ENCODE results near the gene KLHL33.
A peak's percentile ranks its signal among the peaks of the same experiment; 100 is the strongest.

The KLHL33 gene

DNA sequence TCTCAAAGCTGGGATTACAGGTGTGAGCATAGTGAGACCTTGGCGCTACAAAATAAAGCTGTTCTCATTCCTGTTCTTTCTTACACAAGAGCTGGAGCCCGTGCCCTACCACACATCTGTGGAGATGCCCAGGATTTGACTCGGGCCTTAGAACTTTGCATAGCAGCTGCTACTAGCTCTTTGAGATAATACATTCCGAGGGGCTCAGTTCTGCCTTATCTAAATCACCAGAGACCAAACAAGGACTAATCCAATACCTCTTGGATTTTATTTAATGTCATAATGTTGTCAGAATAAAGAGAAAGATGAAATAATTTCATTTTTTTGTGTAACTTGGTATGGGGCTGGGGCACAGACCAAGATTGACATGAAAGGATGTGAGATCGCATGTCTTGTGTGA lies 40.8 kb upstream of the KLHL33 start:
- Histone ChIP-seq H2BK12ac (ENCODE audit: low read length in 2 of 2) (no peak overlapping the region), H3K9ac (ENCODE audit: low read length) (no peak overlapping the region), H2BK120ac (ENCODE audit: low read depth, low read length) (no peak overlapping the region), H3K4me1 (ENCODE audit: control insufficient read depth, insufficient read depth, low read depth, low read length) (no peaks in the 10 kb centered on the region), H4K91ac (ENCODE audit: low read length) (no peak overlapping the region), H3K14ac (ENCODE audit: low read length in 2 of 2) (no peak overlapping the region), H2AFZ (ENCODE audit: low read depth, low read length) (no peak overlapping the region), H3K23ac (ENCODE audit: low read length in 2 of 2) (no peak overlapping the region), H2AK5ac (ENCODE audit: low read length, severe bottlenecking) (no peak overlapping the region), H3K27me3 (ENCODE audit: control insufficient read depth in 1 of 2, insufficient read depth in 1 of 2, low read length in 2 of 2) (no peaks in the 10 kb centered on the region), H4K8ac (ENCODE audit: low read length) (no peak overlapping the region), H3K4me2 (ENCODE audit: low read length, poor library complexity, severe bottlenecking) (no peak overlapping the region), H3K9me3 (ENCODE audit: control insufficient read depth, low read length) (no peaks in the 10 kb centered on the region), H3K79me1 (replicated peaks; ENCODE audit: low read length, poor library complexity, severe bottlenecking) (peaks cover 21% of the 10 kb centered on the region), H2BK5ac (ENCODE audit: low read depth, low read length, poor library complexity, severe bottlenecking) (no peak overlapping the region), H2BK15ac (ENCODE audit: low read depth, poor library complexity, severe bottlenecking) (no peak overlapping the region), H3K27ac (ENCODE audit: low read length, poor library complexity, severe bottlenecking) (no peak overlapping the region), H3K4me3 (ENCODE audit: insufficient read depth in 1 of 2, low read depth in 1 of 2, low read length in 2 of 2) (no peak overlapping the region), H3K18ac (ENCODE audit: low read depth in 1 of 2, low read length in 2 of 2) (no peak overlapping the region), H3K4ac (ENCODE audit: low read depth in 1 of 2, low read length in 2 of 2) (no peak overlapping the region), H3K36me3 (ENCODE audit: control insufficient read depth in 1 of 2, insufficient read depth in 2 of 2, low read depth in 1 of 2, low read length in 2 of 2) (peaks cover 34 to 76% of the 10 kb centered on the region in 2 experiments)
- DNase-seq: no peak
- 90% methylated on average over 4 of the region's 5 CpGs for WGBS

DNA sequence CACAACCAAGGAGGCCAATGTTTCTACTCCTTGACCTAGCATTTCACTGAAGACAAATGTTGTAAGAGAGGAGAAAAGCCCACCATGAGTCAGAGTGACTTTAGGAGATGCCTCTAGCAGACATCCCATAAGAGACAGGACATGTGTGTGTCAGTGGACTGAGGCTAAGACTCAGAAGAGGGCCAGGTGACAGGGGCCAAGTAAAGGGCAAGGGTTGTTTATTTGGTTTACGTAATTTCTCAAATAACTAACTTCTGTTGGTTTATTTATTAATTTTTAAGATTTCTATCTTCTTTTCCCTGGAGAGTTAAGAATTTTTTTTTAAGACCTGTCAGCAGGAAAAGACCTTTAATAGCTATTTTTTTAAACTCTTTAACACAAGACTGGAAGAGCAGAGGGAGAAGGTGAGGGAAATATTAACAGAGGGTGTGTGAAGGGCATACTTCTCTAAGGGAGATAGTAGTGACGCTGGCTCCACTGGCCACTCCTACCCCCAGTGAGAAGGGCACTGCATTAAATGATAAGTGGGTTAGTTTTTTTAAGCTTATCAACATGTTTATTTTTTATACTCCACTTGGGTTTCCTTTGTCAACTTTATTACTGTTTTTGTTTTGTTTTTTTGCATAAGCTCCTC lies 36.7 kb upstream of the KLHL33 start:
- no peak overlapping the region for H2BK120ac ChIP-seq (ENCODE audit: low read depth, low read length)
- no peak for DNase-seq
- no peak overlapping the region for H3K4ac ChIP-seq (ENCODE audit: low read depth in 1 of 2, low read length in 2 of 2)
- H3K27me3 ChIP-seq (ENCODE audit: control insufficient read depth in 1 of 2, insufficient read depth in 1 of 2, low read length in 2 of 2): no peaks in the 10 kb centered on the region
- H3K27ac ChIP-seq (ENCODE audit: low read length, poor library complexity, severe bottlenecking): no peak overlapping the region
- no peak overlapping the region for H4K8ac ChIP-seq (ENCODE audit: low read length)
- H3K14ac ChIP-seq (ENCODE audit: low read length in 2 of 2): no peak overlapping the region
- H3K79me1 ChIP-seq (replicated peaks; ENCODE audit: low read length, poor library complexity, severe bottlenecking): peaks cover 22% of the 10 kb centered on the region
- H4K91ac ChIP-seq (ENCODE audit: low read length): no peak overlapping the region
- no peak overlapping the region for H2BK5ac ChIP-seq (ENCODE audit: low read depth, low read length, poor library complexity, severe bottlenecking)
- no peak overlapping the region for H3K4me2 ChIP-seq (ENCODE audit: low read length, poor library complexity, severe bottlenecking)
- no peak overlapping the region for H3K4me3 ChIP-seq (ENCODE audit: insufficient read depth in 1 of 2, low read depth in 1 of 2, low read length in 2 of 2)
- H2BK15ac ChIP-seq (ENCODE audit: low read depth, poor library complexity, severe bottlenecking): no peak overlapping the region
- H3K9ac ChIP-seq (ENCODE audit: low read length): no peak overlapping the region
- no peak overlapping the region for H3K23ac ChIP-seq (ENCODE audit: low read length in 2 of 2)
- H3K18ac ChIP-seq (ENCODE audit: low read depth in 1 of 2, low read length in 2 of 2): no peak overlapping the region
- H3K9me3 ChIP-seq (ENCODE audit: control insufficient read depth, low read length): no peaks in the 10 kb centered on the region
- H3K4me1 ChIP-seq (ENCODE audit: control insufficient read depth, insufficient read depth, low read depth, low read length): peaks cover 5% of the 10 kb centered on the region
- H3K36me3 ChIP-seq (ENCODE audit: control insufficient read depth in 1 of 2, insufficient read depth in 2 of 2, low read depth in 1 of 2, low read length in 2 of 2): peaks cover 31 to 57% of the 10 kb centered on the region in 2 experiments
- H2BK12ac ChIP-seq (ENCODE audit: low read length in 2 of 2): no peak overlapping the region
- WGBS: 100% methylated on average over 1 of the region's 2 CpGs
- no peak overlapping the region for H2AK5ac ChIP-seq (ENCODE audit: low read length, severe bottlenecking)
- H2AFZ ChIP-seq (ENCODE audit: low read depth, low read length): no peak overlapping the region

DNA sequence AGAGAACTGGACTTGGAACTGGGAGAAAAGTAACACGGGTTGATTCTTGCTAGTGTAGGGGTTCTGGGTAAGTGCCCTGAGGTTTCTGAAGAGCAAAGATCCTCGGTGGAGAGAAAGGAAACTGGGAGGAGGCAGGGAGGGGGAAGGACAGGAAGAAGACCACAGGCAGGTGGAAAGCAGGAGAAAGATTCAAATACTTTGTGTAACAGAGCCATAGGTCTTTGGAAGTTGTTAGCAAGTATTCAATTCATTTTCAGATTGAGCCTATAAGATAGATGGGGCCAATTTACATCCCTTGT lies 34.6 kb upstream of the KLHL33 start:
- H3K27me3 ChIP-seq (ENCODE audit: control insufficient read depth in 1 of 2, insufficient read depth in 1 of 2, low read length in 2 of 2): no peaks in the 10 kb centered on the region
- no peak overlapping the region for H4K8ac ChIP-seq (ENCODE audit: low read length)
- H3K18ac ChIP-seq (ENCODE audit: low read depth in 1 of 2, low read length in 2 of 2): no peak overlapping the region
- no peak overlapping the region for H3K14ac ChIP-seq (ENCODE audit: low read length in 2 of 2)
- H3K23ac ChIP-seq (ENCODE audit: low read length in 2 of 2): no peak overlapping the region
- no peak overlapping the region for H2BK5ac ChIP-seq (ENCODE audit: low read depth, low read length, poor library complexity, severe bottlenecking)
- no peak overlapping the region for H3K4ac ChIP-seq (ENCODE audit: low read depth in 1 of 2, low read length in 2 of 2)
- peaks cover 16 to 36% of the 10 kb centered on the region in 2 experiments for H3K36me3 ChIP-seq (ENCODE audit: control insufficient read depth in 1 of 2, insufficient read depth in 2 of 2, low read depth in 1 of 2, low read length in 2 of 2)
- no peak overlapping the region for H4K91ac ChIP-seq (ENCODE audit: low read length)
- no peak for DNase-seq
- peak overlapping the region; percentile 96 for H3K9ac ChIP-seq (ENCODE audit: low read length)
- no peak overlapping the region for H2AK5ac ChIP-seq (ENCODE audit: low read length, severe bottlenecking)
- peaks cover 5% of the 10 kb centered on the region for H3K4me1 ChIP-seq (ENCODE audit: control insufficient read depth, insufficient read depth, low read depth, low read length)
- H2BK12ac ChIP-seq (ENCODE audit: low read length in 2 of 2): no peak overlapping the region
- H2BK120ac ChIP-seq (ENCODE audit: low read depth, low read length): no peak overlapping the region
- no peak overlapping the region for H3K27ac ChIP-seq (ENCODE audit: low read length, poor library complexity, severe bottlenecking)
- H3K4me2 ChIP-seq (ENCODE audit: low read length, poor library complexity, severe bottlenecking): peak overlapping the region; percentile 67
- H3K79me1 ChIP-seq (replicated peaks; ENCODE audit: low read length, poor library complexity, severe bottlenecking): peaks cover 18% of the 10 kb centered on the region
- H2AFZ ChIP-seq (ENCODE audit: low read depth, low read length): no peak overlapping the region
- no peak overlapping the region for H2BK15ac ChIP-seq (ENCODE audit: low read depth, poor library complexity, severe bottlenecking)
- no peaks in the 10 kb centered on the region for H3K9me3 ChIP-seq (ENCODE audit: control insufficient read depth, low read length)
- peak overlapping the region in 1 of 2 experiments; percentile 96 for H3K4me3 ChIP-seq (ENCODE audit: insufficient read depth in 1 of 2, low read depth in 1 of 2, low read length in 2 of 2)
- WGBS: 2% methylated on average over 2 of the region's 2 CpGs

GRCh38 chr14:20469890-20470602 lies 34.1 kb upstream of the KLHL33 start:
- Histone ChIP-seq H3K18ac (ENCODE audit: low read depth in 1 of 2, low read length in 2 of 2) (peak overlapping the region in 1 of 2 experiments; percentile 87), H2BK5ac (ENCODE audit: low read depth, low read length, poor library complexity, severe bottlenecking) (no peak overlapping the region), H4K91ac (ENCODE audit: low read length) (no peak overlapping the region), H3K36me3 (ENCODE audit: control insufficient read depth in 1 of 2, insufficient read depth in 2 of 2, low read depth in 1 of 2, low read length in 2 of 2) (peaks cover 11 to 31% of the 10 kb centered on the region in 2 experiments), H3K4me3 (ENCODE audit: insufficient read depth in 1 of 2, low read depth in 1 of 2, low read length in 2 of 2) (peak overlapping the region; percentile 73 to 96), H3K23ac (ENCODE audit: low read length in 2 of 2) (peak overlapping the region in 1 of 2 experiments; percentile 2), H3K4me2 (ENCODE audit: low read length, poor library complexity, severe bottlenecking) (peak overlapping the region; percentile 67), H3K9ac (ENCODE audit: low read length) (peak overlapping the region; percentile 96), H2BK15ac (ENCODE audit: low read depth, poor library complexity, severe bottlenecking) (no peak overlapping the region), H2AFZ (ENCODE audit: low read depth, low read length) (peak overlapping the region; percentile 55), H3K4me1 (ENCODE audit: control insufficient read depth, insufficient read depth, low read depth, low read length) (peaks cover 5% of the 10 kb centered on the region), H3K79me1 (replicated peaks; ENCODE audit: low read length, poor library complexity, severe bottlenecking) (peaks cover 18% of the 10 kb centered on the region), H3K14ac (ENCODE audit: low read length in 2 of 2) (peak overlapping the region in 1 of 2 experiments; percentile 71), H3K9me3 (ENCODE audit: control insufficient read depth, low read length) (no peaks in the 10 kb centered on the region), H3K27me3 (ENCODE audit: control insufficient read depth in 1 of 2, insufficient read depth in 1 of 2, low read length in 2 of 2) (no peaks in the 10 kb centered on the region), H2BK12ac (ENCODE audit: low read length in 2 of 2) (peak overlapping the region in 1 of 2 experiments; percentile 10), H2BK120ac (ENCODE audit: low read depth, low read length) (no peak overlapping the region), H3K27ac (ENCODE audit: low read length, poor library complexity, severe bottlenecking) (peak overlapping the region; percentile 39), H3K4ac (ENCODE audit: low read depth in 1 of 2, low read length in 2 of 2) (peak overlapping the region in 1 of 2 experiments; percentile 33), H4K8ac (ENCODE audit: low read length) (no peak overlapping the region), H2AK5ac (ENCODE audit: low read length, severe bottlenecking) (no peak overlapping the region)
- peak; percentile 87 for DNase-seq
- 0% methylated on average over 11 of the region's 12 CpGs for WGBS
